BE2C (cell line): ENCODE data around the gene TRPV4.
A peak's percentile ranks its signal among the peaks of the same experiment; 100 is the strongest.

Experiments used
- DNase-seq: peaks from one replicate; pipeline ENCODE4 v3.0.0-alpha.2; 2020
- H3K27me3 ChIP-seq: fragments of 250-450 bp; sonication (Bioruptor Pico); 2 replicates; pipeline ENCODE4 v1.5.1; 2020; ENCODE audit warnings: mild to moderate bottlenecking
- H3K36me3 ChIP-seq: fragments of 250-450 bp; sonication (Bioruptor Pico); 2 replicates; pipeline ENCODE4 v1.5.1; 2020; ENCODE audit warnings: mild to moderate bottlenecking
- H3K4me1 ChIP-seq: fragments of 250-450 bp; sonication (Bioruptor Pico); 2 replicates; pipeline ENCODE4 v1.5.1; 2020
- H3K4me3 ChIP-seq: 2 replicates; pipeline ENCODE4 v1.5.1; 2011; ENCODE audit warnings: low read depth, low read length
- H3K9me3 ChIP-seq: fragments of 250-450 bp; sonication (Bioruptor Pico); 2 replicates; pipeline ENCODE4 v1.5.1; 2020
- TF ChIP-seq, protein P1 (sequence below): IDR thresholded peaks from 2 replicates; pipeline ENCODE4 v1.5.1; 2012; ENCODE audit warnings: mild to moderate bottlenecking, low read depth, low read length

The TRPV4 gene

DNA sequence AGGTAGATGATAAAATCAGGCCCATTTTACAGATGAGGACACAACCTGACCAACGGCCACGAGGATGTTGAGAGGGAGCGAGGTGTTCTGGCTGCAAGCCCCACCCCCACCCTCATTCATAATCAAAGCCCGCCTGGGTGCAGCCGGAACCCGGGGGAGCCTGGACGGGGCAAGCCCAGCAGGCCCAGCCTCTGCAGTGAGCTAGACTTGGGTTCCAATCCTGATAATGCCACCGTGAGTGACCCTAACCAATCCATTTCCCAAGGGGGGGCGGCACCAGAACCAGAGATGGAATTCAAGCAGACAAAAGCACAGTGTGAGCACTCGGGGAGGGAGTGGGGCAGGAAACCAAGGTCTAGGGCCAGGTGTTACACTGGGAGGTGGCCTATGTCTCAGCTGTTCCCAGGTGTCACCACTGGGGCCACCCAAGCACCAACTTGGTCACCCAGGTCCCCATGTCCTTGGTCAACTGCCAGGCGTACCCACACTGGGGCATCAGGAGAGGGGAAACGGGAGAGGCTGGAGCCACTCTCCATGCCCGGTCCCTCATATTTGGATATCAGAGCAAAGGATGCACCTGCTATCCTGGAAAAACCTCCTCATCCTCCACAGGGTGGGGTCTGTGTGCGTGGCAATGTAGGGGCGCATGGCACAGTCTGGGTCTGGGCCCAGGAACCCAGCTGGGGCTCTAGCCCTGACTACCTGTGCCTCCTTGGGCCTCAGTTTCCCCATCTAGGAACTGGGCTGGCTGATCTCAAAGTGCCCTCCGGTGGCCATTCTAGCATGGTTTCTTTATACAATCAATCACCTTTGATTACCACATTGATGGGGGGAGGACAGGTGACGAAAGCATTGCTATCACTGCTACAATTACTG lies 61.2 kb downstream of the TRPV4 start:
- TF ChIP-seq, protein P1, sequence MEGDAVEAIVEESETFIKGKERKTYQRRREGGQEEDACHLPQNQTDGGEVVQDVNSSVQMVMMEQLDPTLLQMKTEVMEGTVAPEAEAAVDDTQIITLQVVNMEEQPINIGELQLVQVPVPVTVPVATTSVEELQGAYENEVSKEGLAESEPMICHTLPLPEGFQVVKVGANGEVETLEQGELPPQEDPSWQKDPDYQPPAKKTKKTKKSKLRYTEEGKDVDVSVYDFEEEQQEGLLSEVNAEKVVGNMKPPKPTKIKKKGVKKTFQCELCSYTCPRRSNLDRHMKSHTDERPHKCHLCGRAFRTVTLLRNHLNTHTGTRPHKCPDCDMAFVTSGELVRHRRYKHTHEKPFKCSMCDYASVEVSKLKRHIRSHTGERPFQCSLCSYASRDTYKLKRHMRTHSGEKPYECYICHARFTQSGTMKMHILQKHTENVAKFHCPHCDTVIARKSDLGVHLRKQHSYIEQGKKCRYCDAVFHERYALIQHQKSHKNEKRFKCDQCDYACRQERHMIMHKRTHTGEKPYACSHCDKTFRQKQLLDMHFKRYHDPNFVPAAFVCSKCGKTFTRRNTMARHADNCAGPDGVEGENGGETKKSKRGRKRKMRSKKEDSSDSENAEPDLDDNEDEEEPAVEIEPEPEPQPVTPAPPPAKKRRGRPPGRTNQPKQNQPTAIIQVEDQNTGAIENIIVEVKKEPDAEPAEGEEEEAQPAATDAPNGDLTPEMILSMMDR, result no peak
- DNase-seq, result no peak
- Histone ChIP-seq H3K4me1 (peaks cover 58% of the 10 kb centered on the region), H3K36me3 (peaks cover 78% of the 10 kb centered on the region), H3K27me3 (no peaks in the 10 kb centered on the region), H3K9me3 (no peaks in the 10 kb centered on the region), H3K4me3 (no peak overlapping the region)

DNA sequence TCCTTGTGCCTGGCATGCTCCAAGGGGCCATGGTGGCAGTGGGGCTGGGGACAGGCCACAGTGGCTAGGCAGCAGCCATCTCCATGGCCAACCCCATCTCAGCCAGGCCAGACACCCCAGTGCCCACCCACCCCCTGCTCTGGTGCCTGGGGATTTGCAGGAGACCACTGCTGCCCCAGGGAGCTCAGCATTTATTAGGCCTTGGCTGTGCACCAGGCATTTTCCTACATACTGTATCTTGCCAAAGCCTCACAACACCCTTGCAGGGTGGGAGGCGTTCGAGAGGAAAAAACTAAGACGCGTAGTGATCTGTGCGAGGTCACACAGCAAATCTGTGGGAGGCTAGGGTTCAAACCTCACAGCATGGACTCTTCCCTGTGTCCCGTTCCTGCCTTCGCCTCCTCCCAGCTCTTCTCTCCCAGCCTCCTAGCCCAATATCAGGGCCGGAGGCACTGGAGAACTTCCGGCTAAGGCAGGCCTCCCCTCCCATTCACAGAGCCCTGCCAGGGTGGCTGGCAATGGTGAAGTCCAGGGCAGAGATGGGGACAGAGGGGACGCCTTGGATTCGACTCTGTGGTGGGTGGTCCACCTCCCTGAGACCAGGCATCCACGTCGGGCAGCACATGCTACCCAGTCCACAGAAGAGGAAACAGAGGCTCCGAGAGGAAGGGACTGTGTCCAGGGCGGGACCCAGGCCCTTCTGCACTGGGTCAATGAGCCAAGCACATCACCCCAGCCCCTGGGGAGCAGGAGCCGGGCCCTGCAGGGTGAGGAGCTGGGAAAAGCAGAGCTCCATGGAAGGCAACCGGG lies 62.1 kb downstream of the TRPV4 start:
- TF ChIP-seq, protein P1, result no peak
- no peaks in the 10 kb centered on the region for H3K9me3 ChIP-seq
- H3K4me3 ChIP-seq, result no peak overlapping the region
- H3K27me3 ChIP-seq, result no peaks in the 10 kb centered on the region
- H3K36me3 ChIP-seq, result peaks cover 85% of the 10 kb centered on the region
- no peak for DNase-seq
- peaks cover 52% of the 10 kb centered on the region for H3K4me1 ChIP-seq

DNA sequence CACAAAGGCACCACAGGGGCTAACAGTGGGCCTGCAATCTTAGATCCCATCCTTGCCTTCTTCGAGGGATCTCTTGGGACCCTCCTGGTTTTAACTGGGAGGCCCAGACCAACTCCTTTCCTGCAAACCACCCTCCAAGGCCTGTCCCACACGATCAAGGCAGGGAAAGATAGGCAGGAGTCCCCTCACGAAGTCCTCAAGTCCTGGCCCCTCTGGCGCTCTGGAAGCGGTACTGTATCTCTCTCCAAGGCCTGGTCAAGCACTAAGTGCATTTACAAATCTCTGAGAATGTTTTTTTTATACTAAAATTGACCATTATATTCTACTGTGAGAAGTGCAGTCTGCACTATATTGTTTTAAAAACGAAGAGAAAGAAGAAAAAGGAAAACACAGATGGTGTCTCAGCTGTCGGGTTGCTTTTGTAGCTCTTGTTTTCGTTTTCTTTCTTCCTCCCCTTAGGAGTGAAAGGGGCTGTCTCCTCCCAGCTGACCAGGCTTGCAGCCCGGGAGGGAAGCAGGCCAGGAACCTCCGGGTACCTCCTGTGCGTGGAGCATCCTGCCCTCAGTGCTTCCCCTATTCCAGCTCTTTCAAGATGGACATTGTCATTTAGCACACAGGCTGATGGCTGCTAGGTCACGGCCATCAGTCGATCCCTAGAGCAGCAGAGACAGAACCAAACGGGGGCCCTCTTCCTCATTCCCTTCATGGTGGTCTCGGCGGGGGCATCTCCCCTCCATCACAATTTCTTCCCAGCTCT lies 62.9 kb downstream of the TRPV4 start:
- H3K4me3 ChIP-seq, result no peak overlapping the region
- DNase-seq, result no peak
- peaks cover 93% of the 10 kb centered on the region for H3K36me3 ChIP-seq
- no peaks in the 10 kb centered on the region for H3K27me3 ChIP-seq
- TF ChIP-seq, protein P1, result no peak
- H3K4me1 ChIP-seq, result peaks cover 53% of the 10 kb centered on the region
- H3K9me3 ChIP-seq, result no peaks in the 10 kb centered on the region

DNA sequence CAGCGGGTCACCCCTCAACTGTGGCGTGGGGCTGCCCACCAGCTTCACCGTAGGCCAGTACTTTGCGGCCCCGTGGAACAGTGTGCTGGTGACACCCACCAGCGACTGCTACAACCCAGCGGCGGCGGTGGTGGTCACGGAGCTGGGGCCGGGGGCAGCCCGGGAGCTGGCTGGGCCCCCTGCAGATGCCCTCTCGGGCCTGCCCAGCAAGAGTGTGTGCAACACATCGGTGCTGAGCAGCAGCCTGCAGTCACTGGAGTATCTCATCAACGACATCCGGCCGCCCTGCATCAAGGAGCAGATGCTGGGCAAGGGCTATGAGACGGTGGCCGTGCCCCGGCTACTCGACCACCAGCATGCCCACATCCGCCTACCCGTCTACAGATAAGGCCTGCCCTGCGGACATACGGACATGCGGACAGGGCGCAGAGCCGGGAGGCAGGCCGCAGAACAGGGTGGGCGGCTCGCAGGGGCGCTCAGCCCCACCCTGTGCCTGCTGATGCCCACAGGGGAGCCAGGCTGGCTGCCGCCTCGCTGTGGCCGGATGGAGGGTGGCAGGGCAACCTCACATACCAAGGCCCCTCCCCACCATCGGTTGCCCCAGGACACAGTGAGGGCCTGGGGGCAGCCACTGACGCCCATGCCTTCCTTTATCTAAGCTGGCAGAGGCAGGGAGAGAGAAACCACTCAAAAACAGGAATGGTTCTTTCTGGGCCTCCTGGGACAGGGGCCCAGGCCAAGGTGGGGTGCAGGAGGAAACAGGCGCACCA lies 64.1 kb downstream of the TRPV4 start:
- peaks cover 96% of the 10 kb centered on the region for H3K36me3 ChIP-seq
- H3K4me1 ChIP-seq, result peaks cover 50% of the 10 kb centered on the region
- no peaks in the 10 kb centered on the region for H3K27me3 ChIP-seq
- no peak overlapping the region for H3K4me3 ChIP-seq
- DNase-seq, result peak; percentile 24
- TF ChIP-seq, protein P1, result no peak
- H3K9me3 ChIP-seq, result no peaks in the 10 kb centered on the region

DNA sequence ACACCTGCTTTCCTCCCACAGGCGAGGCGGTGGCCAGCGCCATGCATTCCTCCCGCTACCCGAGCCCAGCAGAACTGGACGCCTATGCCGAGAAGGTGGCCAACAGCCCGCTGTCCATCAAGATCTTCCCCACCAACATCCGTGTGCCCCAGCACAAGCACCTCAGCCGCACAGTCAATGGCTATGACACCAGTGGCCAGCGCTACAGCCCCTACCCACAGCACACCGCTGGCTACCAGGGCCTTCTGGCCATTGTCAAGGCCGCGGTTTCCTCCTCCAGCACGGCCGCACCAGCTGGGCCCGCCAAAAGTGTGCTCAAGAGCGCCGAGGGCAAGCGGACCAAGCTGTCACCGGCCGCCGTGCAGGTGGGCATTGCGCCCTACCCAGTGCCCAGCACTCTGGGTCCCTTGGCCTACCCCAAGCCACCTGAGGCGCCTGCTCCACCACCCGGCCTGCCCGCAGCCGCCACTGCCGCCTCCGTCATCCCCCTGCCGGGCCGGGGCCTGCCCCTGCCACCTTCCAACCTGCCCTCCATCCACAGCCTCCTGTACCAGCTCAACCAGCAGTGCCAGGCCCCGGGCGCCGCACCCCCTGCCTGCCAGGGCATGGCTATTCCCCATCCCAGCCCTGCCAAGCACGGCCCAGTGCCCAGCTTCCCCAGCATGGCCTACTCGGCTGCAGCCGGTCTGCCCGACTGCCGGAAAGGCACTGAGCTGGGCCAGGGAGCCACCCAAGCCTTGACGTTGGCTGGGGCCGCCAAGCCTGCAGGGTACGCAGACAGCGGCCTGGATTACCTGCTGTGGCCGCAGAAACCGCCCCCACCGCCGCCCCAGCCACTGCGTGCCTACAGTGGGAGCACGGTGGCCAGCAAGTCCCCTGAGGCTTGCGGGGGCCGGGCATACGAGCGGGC lies 65.0 kb downstream of the TRPV4 start:
- DNase-seq, result peak; percentile 14
- H3K9me3 ChIP-seq, result no peaks in the 10 kb centered on the region
- H3K36me3 ChIP-seq, result peaks cover 95% of the 10 kb centered on the region
- H3K27me3 ChIP-seq, result no peaks in the 10 kb centered on the region
- peaks cover 47% of the 10 kb centered on the region for H3K4me1 ChIP-seq
- H3K4me3 ChIP-seq, result no peak overlapping the region
- TF ChIP-seq, protein P1, result no peak
